ENCODE data around the gene STAC3. TPM values are rescaled to one million over a fixed set of nuclear protein-coding genes. Genes with fewer than 3 reads are reported as not detected.

STAC3 gene
- polyA plus RNA-seq, 2 of the 4 experiments (the other 2 are of a cell fraction) = 0.40 to 0.43 TPM

DNA sequence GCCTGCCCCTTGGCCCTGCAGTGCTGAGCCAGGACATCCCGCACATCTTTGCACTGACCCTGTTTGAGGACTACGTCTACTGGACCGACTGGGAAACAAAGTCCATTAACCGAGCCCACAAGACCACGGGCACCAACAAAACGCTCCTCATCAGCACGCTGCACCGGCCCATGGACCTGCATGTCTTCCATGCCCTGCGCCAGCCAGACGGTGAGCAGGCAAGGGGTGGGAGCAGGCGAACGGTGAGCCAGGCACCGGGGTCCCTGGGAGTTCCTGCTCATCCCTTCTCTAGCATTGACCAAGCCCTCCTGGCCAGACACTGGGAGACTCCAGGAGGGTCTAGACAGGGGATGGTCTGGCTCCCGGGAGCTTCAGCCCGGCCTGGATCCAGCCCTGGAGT is 51.8 kb downstream of the STAC3 start:
- ATAC-seq = no peak
- no peak overlapping the region for H3K4me2 ChIP-seq
- FAIRE-seq = no peak
- no peaks in the 10 kb centered on the region for H3K9me3 ChIP-seq
- H3K27ac ChIP-seq = no peak overlapping the region
- no peak for TF ChIP-seq RNF2 (IDR thresholded peaks at IDR 0.05; ENCODE audit: borderline replicate concordance, low read depth)
- no peak for TF ChIP-seq RAD21 (conservative IDR thresholded peaks at IDR 0.05 in 1 of 2, IDR thresholded peaks at IDR 0.05 in 1 of 2)
- TF ChIP-seq EHMT2 (IDR thresholded peaks at IDR 0.05; ENCODE audit: low read depth) = no peak
- TF ChIP-seq HOXB13 (CRISPR knock-in tag; IDR thresholded peaks at IDR 0.05; ENCODE audit: low read depth) = no peak
- no peak for TF ChIP-seq HOXA7 (CRISPR knock-in tag; IDR thresholded peaks at IDR 0.05)
- no peak for TF ChIP-seq POLR2AphosphoS2 (conservative IDR thresholded peaks at IDR 0.05; ENCODE audit: low read length)
- no peak for TF ChIP-seq BHLHE40 (IDR thresholded peaks at IDR 0.05; ENCODE audit: low read depth, low read length)
- no peak for TF ChIP-seq MAFK (IDR thresholded peaks at IDR 0.05; ENCODE audit: partially characterized antibody)
- no peak for TF ChIP-seq ZFP36 (IDR thresholded peaks at IDR 0.05; ENCODE audit: borderline replicate concordance, partially characterized antibody)
- TF ChIP-seq CBX8 (IDR thresholded peaks at IDR 0.05) = no peak
- no peak for TF ChIP-seq CEBPB (IDR thresholded peaks at IDR 0.05)
- no peak for TF ChIP-seq RARB (CRISPR knock-in tag; IDR thresholded peaks at IDR 0.05)
- TF ChIP-seq JUN (IDR thresholded peaks at IDR 0.05) = no peak
- TF ChIP-seq POLR2A (IDR thresholded peaks at IDR 0.05; ENCODE audit: low read length) = no peak
- TF ChIP-seq HOXB5 (CRISPR knock-in tag; IDR thresholded peaks at IDR 0.05) = no peak
- no peak for TF ChIP-seq TFCP2L1 (CRISPR knock-in tag; IDR thresholded peaks at IDR 0.05)
- TF ChIP-seq, protein P1, sequence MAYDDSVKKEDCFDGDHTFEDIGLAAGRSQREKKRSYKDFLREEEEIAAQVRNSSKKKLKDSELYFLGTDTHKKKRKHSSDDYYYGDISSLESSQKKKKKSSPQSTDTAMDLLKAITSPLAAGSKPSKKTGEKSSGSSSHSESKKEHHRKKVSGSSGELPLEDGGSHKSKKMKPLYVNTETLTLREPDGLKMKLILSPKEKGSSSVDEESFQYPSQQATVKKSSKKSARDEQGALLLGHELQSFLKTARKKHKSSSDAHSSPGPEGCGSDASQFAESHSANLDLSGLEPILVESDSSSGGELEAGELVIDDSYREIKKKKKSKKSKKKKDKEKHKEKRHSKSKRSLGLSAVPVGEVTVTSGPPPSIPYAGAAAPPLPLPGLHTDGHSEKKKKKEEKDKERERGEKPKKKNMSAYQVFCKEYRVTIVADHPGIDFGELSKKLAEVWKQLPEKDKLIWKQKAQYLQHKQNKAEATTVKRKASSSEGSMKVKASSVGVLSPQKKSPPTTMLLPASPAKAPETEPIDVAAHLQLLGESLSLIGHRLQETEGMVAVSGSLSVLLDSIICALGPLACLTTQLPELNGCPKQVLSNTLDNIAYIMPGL (CRISPR knock-in tag; IDR thresholded peaks at IDR 0.05; ENCODE audit: borderline replicate concordance) = no peak
- no peak for TF ChIP-seq USF2 (IDR thresholded peaks at IDR 0.05)
- TF ChIP-seq ZC3H11A (IDR thresholded peaks at IDR 0.05) = no peak
- TF ChIP-seq EP300 (IDR thresholded peaks at IDR 0.05) = no peak
- ChIA-PET CTCF (interaction anchor here (1.1 to 20.5 kb wide), 3 partner anchors 14 to 25 kb away, joined by 3 to 383 read pairs (median 45); no protein-coding TSS in a partner anchor), POLR2A (no interaction called here)
- 81% methylated on average over 8 of the region's 15 CpGs for WGBS (ENCODE audit: missing lambda C conversion rate)
- no peak for DNase-seq (ENCODE audit: low read depth in 1 of 2, low spot score in 1 of 2)
- H3K4me1 ChIP-seq = no peaks in the 10 kb centered on the region
- no peak overlapping the region for H3K4me3 ChIP-seq

DNA sequence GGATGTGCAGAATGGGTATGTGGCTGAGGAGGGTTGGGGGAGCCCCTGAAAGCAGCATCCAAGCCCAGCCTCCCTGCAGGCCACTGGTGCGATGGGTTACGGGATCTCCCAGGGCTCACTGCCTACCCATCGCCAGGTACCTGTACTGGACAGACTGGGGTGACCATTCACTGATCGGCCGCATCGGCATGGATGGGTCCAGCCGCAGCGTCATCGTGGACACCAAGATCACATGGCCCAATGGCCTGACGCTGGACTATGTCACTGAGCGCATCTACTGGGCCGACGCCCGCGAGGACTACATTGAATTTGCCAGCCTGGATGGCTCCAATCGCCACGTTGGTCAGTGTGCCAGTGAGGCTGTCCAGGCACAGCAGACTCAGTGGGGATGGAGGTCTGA is 52.7 kb downstream of the STAC3 start:
- Histone ChIP-seq H3K4me2 (no peak overlapping the region), H3K4me3 (no peak overlapping the region), H3K9me3 (no peaks in the 10 kb centered on the region), H3K27ac (no peak overlapping the region), H3K4me1 (no peaks in the 10 kb centered on the region)
- DNase-seq (ENCODE audit: low read depth in 1 of 2, low spot score in 1 of 2) (no peak), ATAC-seq (no peak), FAIRE-seq (no peak)
- WGBS (ENCODE audit: missing lambda C conversion rate) = 96% methylated on average over 16 of the region's 17 CpGs
- POLR2A ChIA-PET = no interaction called here
- CTCF ChIA-PET = interaction anchor here (1.0 to 20.5 kb wide), 5 partner anchors 9 to 74 kb away, joined by 3 to 383 read pairs (median 16); no protein-coding TSS in a partner anchor
- no peak for TF ChIP-seq HEYL (CRISPR knock-in tag; IDR thresholded peaks at IDR 0.05)
- no peak for TF ChIP-seq KDM5A (IDR thresholded peaks at IDR 0.05)
- TF ChIP-seq PHF8 (IDR thresholded peaks at IDR 0.05; ENCODE audit: borderline replicate concordance, low read depth) = no peak
- no peak for TF ChIP-seq JUN (IDR thresholded peaks at IDR 0.05)
- no peak for TF ChIP-seq RARB (CRISPR knock-in tag; IDR thresholded peaks at IDR 0.05)
- no peak for TF ChIP-seq ZC3H11A (IDR thresholded peaks at IDR 0.05)
- TF ChIP-seq RCOR1 (IDR thresholded peaks at IDR 0.05; ENCODE audit: low read depth, low read length) = no peak
- no peak for TF ChIP-seq CBX8 (IDR thresholded peaks at IDR 0.05)
